DMS79 treated with DMSO at 0.1 percent for 48 hours (cell line): ENCODE data around the gene SPINK4.

ENCODE experiments used
- DNase-seq: peaks from one replicate; lab custom pipeline; 2025; lab: John Stamatoyannopoulos, UW

SPINK4 gene

GRCh38 chr9:33257276-33257675, 17.3 kb downstream of the SPINK4 start:
- DNase-seq: no peak

GRCh38 chr9:33260372-33260771, 20.4 kb downstream of the SPINK4 start:
- no peak for DNase-seq

- peak; percentile 41 for DNase-seq
Measured at GRCh38 chr9:33263131-33264002, 23.4 kb downstream of the SPINK4 start.

- DNase-seq: peak; percentile 23
Measured at GRCh38 chr9:33264003-33264472, 24.1 kb downstream of the SPINK4 start.

GRCh38 chr9:33264473-33265177, 24.7 kb downstream of the SPINK4 start, which contains the start of the genes BAG1 and CHMP5:
TSS of gene BAG1 (minus strand) at chr9:33264708.
TSS of gene CHMP5 (plus strand) at chr9:33265049. CDS start at chr9:33265079, 30 bp downstream.
- peak; percentile 98 for DNase-seq

- no peak for DNase-seq
Measured at GRCh38 chr9:33265211-33265865, 25.4 kb downstream of the SPINK4 start.

GRCh38 chr9:33267151-33267767, 27.3 kb downstream of the SPINK4 start:
- DNase-seq: no peak

- DNase-seq: no peak
Measured at GRCh38 chr9:33270146-33270545, 30.2 kb downstream of the SPINK4 start.

GRCh38 chr9:33272061-33272460, 32.1 kb downstream of the SPINK4 start:
- DNase-seq: no peak

- no peak for DNase-seq
Measured at GRCh38 chr9:33273266-33273971, 33.5 kb downstream of the SPINK4 start.

- DNase-seq: no peak
Measured at GRCh38 chr9:33273972-33274328, 34.0 kb downstream of the SPINK4 start.

GRCh38 chr9:33277484-33277883, 37.5 kb downstream of the SPINK4 start:
- DNase-seq: no peak

- no peak for DNase-seq
Measured at GRCh38 chr9:33285502-33285901, 45.5 kb downstream of the SPINK4 start.

GRCh38 chr9:33287087-33287490, 47.1 kb downstream of the SPINK4 start:
- DNase-seq: peak; percentile 53

GRCh38 chr9:33288235-33288634, 48.3 kb downstream of the SPINK4 start:
- DNase-seq: no peak

- DNase-seq: no peak
Measured at GRCh38 chr9:33288828-33289483, 49.0 kb downstream of the SPINK4 start.

- DNase-seq: no peak
Measured at GRCh38 chr9:33289496-33289895, 49.5 kb downstream of the SPINK4 start.

- DNase-seq: no peak
Measured at GRCh38 chr9:33289936-33290246, 49.9 kb downstream of the SPINK4 start.

- peak; percentile 94 for DNase-seq
Measured at GRCh38 chr9:33290247-33291030, 50.5 kb downstream of the SPINK4 start, which contains the start of gene NFX1. TSS of gene NFX1 (plus strand) at chr9:33290516. CDS start at chr9:33290573, 57 bp downstream.

- no peak for DNase-seq
Measured at GRCh38 chr9:33291031-33291397, 51.0 kb downstream of the SPINK4 start.
